Measurements from ENCODE around the gene RBM47.

- TF ChIP-seq POLR2A (IDR thresholded peaks at IDR 0.05; ENCODE audit: low read depth, low read length) (no peak), POLR2AphosphoS5 (IDR thresholded peaks at IDR 0.05; ENCODE audit: low read depth, low read length) (no peak), TAF1 (IDR thresholded peaks at IDR 0.05; ENCODE audit: borderline replicate concordance, low read depth, low read length) (no peak)
These were observed 48.8 kb upstream of the RBM47 start for GRCh38 chr4:40678421-40678820.
